Astrocyte (in vitro differentiated cells and primary cell): Measurements from ENCODE around the gene ADD1. TPM values are rescaled to one million over a fixed set of nuclear protein-coding genes. Genes with fewer than 3 reads are reported as not detected.

ENCODE experiments used
- DNase-seq: peaks from one replicate; pipeline ENCODE4 v3.0.0-alpha.2; 2010; ENCODE audit warnings: low read depth
- FAIRE-seq: peaks from 2 replicates; lab custom pipeline; 2011; peaks lifted over from hg19 to GRCh38; lab: Jason Lieb, UNC
- H2AFZ ChIP-seq: 2 replicates; pipeline ENCODE4 v1.6.0; 2012; ENCODE audit warnings: low read depth, low read length, inconsistent platforms
- H3K27ac ChIP-seq: 2 replicates; pipeline ENCODE4 v1.5.1; 2011; ENCODE audit warnings: low read depth, low read length, inconsistent platforms
- H3K27me3 ChIP-seq: 2 replicates; pipeline ENCODE4 v1.6.0; 2011; ENCODE audit warnings: low read length, inconsistent platforms; ENCODE audit not compliant: insufficient read depth
- H3K36me3 ChIP-seq: 2 replicates; pipeline ENCODE4 v1.5.1; 2011; ENCODE audit warnings: low read length, inconsistent platforms; ENCODE audit not compliant: insufficient read depth
- H3K4me1 ChIP-seq: 2 replicates; pipeline ENCODE4 v1.5.1; 2011; ENCODE audit warnings: low read length, inconsistent platforms; ENCODE audit not compliant: insufficient read depth
- H3K4me2 ChIP-seq: 2 replicates; pipeline ENCODE4 v1.6.0; 2012; ENCODE audit warnings: low read length, inconsistent platforms
- H3K4me3 ChIP-seq: 2 replicates; pipeline ENCODE4 v1.5.1; 2011; ENCODE audit warnings: low read depth, mild to moderate bottlenecking, low read length, inconsistent platforms; ENCODE audit not compliant: insufficient read depth
- H3K79me2 ChIP-seq: 2 replicates; pipeline ENCODE4 v1.6.0; 2012; ENCODE audit warnings: mild to moderate bottlenecking, low read length, inconsistent platforms; ENCODE audit not compliant: insufficient read depth
- H3K9ac ChIP-seq: 2 replicates; pipeline ENCODE4 v1.6.0; 2012; ENCODE audit warnings: mild to moderate bottlenecking, low read length, inconsistent platforms
- H3K9me3 ChIP-seq: 2 replicates; pipeline ENCODE4 v1.5.1; 2012; ENCODE audit warnings: low read depth, mild to moderate bottlenecking, low read length, inconsistent platforms; ENCODE audit not compliant: insufficient read depth
- H4K20me1 ChIP-seq: 2 replicates; pipeline ENCODE4 v1.6.0; 2012; ENCODE audit warnings: low read length, inconsistent platforms; ENCODE audit not compliant: insufficient read depth
- H3K27ac Mint-ChIP-seq: one replicate; pipeline ENCODE4 v1.8.0; 2021; ENCODE audit warnings: mild to moderate bottlenecking, mixed read lengths; ENCODE audit not compliant: unreplicated experiment
- H3K27me3 Mint-ChIP-seq: one replicate; pipeline ENCODE4 v1.8.0; 2021; ENCODE audit warnings: low read depth, mixed read lengths; ENCODE audit not compliant: unreplicated experiment
- H3K36me3 Mint-ChIP-seq: one replicate; pipeline ENCODE4 v1.8.0; 2021; ENCODE audit warnings: low read depth, mixed read lengths; ENCODE audit not compliant: unreplicated experiment
- H3K4me1 Mint-ChIP-seq: one replicate; pipeline ENCODE4 v1.8.0; 2021; ENCODE audit warnings: low read depth, mixed read lengths; ENCODE audit not compliant: unreplicated experiment
- H3K4me3 Mint-ChIP-seq: one replicate; pipeline ENCODE4 v1.8.0; 2021; ENCODE audit warnings: mild to moderate bottlenecking, moderate library complexity, mixed read lengths; ENCODE audit not compliant: unreplicated experiment
- H3K9me3 Mint-ChIP-seq: one replicate; pipeline ENCODE4 v1.8.0; 2021; ENCODE audit warnings: mild to moderate bottlenecking, mixed read lengths; ENCODE audit not compliant: unreplicated experiment
- EZH2 ChIP-seq: IDR thresholded peaks from 2 replicates; pipeline ENCODE4 v1.6.1; 2012; ENCODE audit warnings: mild to moderate bottlenecking, low read length, inconsistent platforms; ENCODE audit not compliant: insufficient read depth
- total RNA-seq: library from RNA; stranded (reverse); gene quantifications from 2 replicates; pipeline ENCODE4 v1.2.1, GENCODE V29; 2021
- TF ChIP-seq, protein P1 (sequence below): IDR thresholded peaks from 2 replicates; pipeline ENCODE4 v1.5.1; 2011; ENCODE audit warnings: low read depth, mild to moderate bottlenecking, inconsistent platforms, low read length, moderate library complexity; ENCODE audit not compliant: insufficient read depth

The ADD1 gene
- total RNA-seq, 1 donor from 2014 or later = 280 TPM

DNA sequence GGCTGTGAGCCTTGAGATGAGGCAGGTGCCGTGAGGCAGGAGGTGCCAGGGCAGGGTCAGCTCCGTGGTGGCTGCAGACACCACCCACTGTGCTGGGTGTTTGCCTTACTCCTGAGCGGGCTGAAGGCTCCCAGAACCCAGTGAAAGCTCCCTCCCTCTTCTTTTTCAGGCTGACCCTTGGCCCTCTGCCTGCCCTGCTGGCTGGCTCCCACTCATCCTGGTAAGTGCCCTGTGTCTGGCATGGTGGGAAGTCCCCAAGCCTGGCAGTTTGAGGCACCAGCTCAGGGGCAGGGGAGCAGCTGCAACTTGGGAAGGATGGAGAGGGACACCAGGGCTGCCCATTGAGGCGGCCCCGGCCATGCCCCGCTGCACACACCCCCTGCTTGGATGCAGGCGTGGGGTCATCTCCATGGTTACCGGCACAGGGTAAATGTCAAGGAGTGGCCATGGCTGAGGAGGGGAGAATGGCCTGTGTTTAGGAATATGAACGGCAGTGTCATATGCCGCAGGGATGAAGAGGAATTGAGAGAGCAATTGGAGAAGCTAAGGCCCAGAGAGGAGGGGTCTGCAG is 33.9 kb upstream of the ADD1 start:
- H3K4me1 ChIP-seq = peaks cover 17% of the 10 kb centered on the region
- Mint-ChIP-seq H3K9me3 (peaks cover 3% of the 10 kb centered on the region), H3K27me3 (peaks cover 4% of the 10 kb centered on the region), H3K36me3 (peaks cover 20% of the 10 kb centered on the region), H3K4me1 (peaks cover 11% of the 10 kb centered on the region), H3K4me3 (no peak overlapping the region), H3K27ac (no peak overlapping the region)
- H3K27me3 ChIP-seq = no peaks in the 10 kb centered on the region
- no peaks in the 10 kb centered on the region for H3K9me3 ChIP-seq
- TF ChIP-seq, protein P1, sequence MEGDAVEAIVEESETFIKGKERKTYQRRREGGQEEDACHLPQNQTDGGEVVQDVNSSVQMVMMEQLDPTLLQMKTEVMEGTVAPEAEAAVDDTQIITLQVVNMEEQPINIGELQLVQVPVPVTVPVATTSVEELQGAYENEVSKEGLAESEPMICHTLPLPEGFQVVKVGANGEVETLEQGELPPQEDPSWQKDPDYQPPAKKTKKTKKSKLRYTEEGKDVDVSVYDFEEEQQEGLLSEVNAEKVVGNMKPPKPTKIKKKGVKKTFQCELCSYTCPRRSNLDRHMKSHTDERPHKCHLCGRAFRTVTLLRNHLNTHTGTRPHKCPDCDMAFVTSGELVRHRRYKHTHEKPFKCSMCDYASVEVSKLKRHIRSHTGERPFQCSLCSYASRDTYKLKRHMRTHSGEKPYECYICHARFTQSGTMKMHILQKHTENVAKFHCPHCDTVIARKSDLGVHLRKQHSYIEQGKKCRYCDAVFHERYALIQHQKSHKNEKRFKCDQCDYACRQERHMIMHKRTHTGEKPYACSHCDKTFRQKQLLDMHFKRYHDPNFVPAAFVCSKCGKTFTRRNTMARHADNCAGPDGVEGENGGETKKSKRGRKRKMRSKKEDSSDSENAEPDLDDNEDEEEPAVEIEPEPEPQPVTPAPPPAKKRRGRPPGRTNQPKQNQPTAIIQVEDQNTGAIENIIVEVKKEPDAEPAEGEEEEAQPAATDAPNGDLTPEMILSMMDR = no peak
- TF ChIP-seq EZH2 = no peak
- no peak overlapping the region for H2AFZ ChIP-seq
- no peak overlapping the region for H3K4me2 ChIP-seq
- peaks cover 12% of the 10 kb centered on the region for H4K20me1 ChIP-seq
- H3K36me3 ChIP-seq = no peaks in the 10 kb centered on the region
- FAIRE-seq (no peak), DNase-seq (no peak)
- H3K9ac ChIP-seq = no peak overlapping the region
- H3K27ac ChIP-seq = no peak overlapping the region
- H3K4me3 ChIP-seq = no peak overlapping the region
- H3K79me2 ChIP-seq = peaks cover 12% of the 10 kb centered on the region

DNA sequence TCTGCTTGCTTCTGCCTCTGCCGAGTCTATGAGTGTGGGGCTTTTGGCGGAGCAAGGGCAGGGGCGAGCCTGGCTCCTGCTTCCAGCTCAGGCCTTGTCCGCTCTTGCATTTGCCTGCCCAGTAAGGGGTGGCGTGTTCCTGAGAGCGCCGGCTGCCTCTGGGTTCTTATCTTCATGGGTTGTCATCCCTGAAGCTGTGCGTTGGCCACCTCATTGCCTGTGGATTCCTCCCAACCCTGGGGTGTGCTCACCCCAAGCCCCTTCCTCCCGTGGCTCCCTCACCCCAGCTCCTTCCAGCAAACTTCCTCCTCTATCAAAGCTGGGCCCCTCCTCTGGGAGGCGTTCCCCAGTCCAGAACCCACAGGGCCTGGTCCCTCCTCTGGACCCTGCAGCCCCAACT is 33.3 kb upstream of the ADD1 start:
- Histone ChIP-seq H3K27me3 (no peaks in the 10 kb centered on the region), H3K4me1 (peaks cover 17% of the 10 kb centered on the region), H4K20me1 (peaks cover 12% of the 10 kb centered on the region), H3K79me2 (peaks cover 17% of the 10 kb centered on the region), H3K4me2 (no peak overlapping the region), H3K27ac (no peak overlapping the region), H3K36me3 (no peaks in the 10 kb centered on the region), H3K4me3 (no peak overlapping the region), H2AFZ (no peak overlapping the region), H3K9ac (no peak overlapping the region), H3K9me3 (peaks cover under 1% of the 10 kb centered on the region)
- H3K27ac Mint-ChIP-seq = no peak overlapping the region
- peaks cover 4% of the 10 kb centered on the region for H3K27me3 Mint-ChIP-seq
- FAIRE-seq (no peak), DNase-seq (no peak)
- peaks cover 20% of the 10 kb centered on the region for H3K36me3 Mint-ChIP-seq
- H3K4me1 Mint-ChIP-seq = peaks cover 11% of the 10 kb centered on the region
- peaks cover 3% of the 10 kb centered on the region for H3K9me3 Mint-ChIP-seq
- TF ChIP-seq, protein P1 = no peak
- TF ChIP-seq EZH2 = no peak
- H3K4me3 Mint-ChIP-seq = no peak overlapping the region
